GM06990 (cell line): ENCODE data around the gene PGGHG.

ENCODE experiments used
- DNase-seq: peaks from one replicate; pipeline ENCODE4 v3.0.0-alpha.2; 2011; ENCODE audit not compliant: insufficient read length; ENCODE audit errors: extremely low read depth
- H3K27me3 ChIP-seq: replicated peaks from 2 replicates; pipeline ENCODE4 v1.6.0; 2011; ENCODE audit warnings: low read length; ENCODE audit not compliant: control insufficient read depth, insufficient read depth
- H3K36me3 ChIP-seq: 2 replicates; pipeline ENCODE4 v1.5.1; 2011; ENCODE audit warnings: low read length; ENCODE audit not compliant: control insufficient read depth, insufficient read depth
- H3K4me3 ChIP-seq: replicated peaks from 2 replicates; pipeline ENCODE4 v1.5.1; 2011; ENCODE audit warnings: low read depth, mild to moderate bottlenecking, control low read depth, low read length
- CTCF ChIP-seq: IDR thresholded peaks from 2 replicates; pipeline ENCODE4 v1.5.1; 2011; ENCODE audit warnings: low read length, control low read depth, mild to moderate bottlenecking, inconsistent platforms; ENCODE audit not compliant: insufficient read depth, poor library complexity, severe bottlenecking

The PGGHG gene

DNA sequence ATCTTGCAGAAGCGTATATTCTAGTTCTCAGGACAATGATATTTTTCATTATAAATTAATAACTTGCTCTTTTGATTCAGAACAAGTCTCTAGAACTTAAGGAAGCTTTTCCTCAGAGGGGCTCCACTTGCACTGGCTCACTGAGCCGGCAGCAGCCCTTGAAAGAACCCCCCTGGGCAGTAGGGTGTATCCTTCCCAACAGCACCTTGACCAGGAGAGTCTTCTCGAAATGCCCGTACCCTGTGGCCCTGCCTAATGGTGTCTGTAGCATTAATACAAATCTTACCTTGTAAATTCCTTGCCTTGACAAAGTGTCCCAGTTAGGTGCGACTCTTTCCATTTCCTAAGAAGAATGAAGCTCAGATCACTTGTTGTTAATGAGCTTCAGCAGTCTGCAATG is 38.7 kb upstream of the PGGHG start:
- peaks cover 36% of the 10 kb centered on the region for H3K36me3 ChIP-seq
- H3K4me3 ChIP-seq = no peak overlapping the region
- H3K27me3 ChIP-seq = no peaks in the 10 kb centered on the region
- DNase-seq = no peak
- TF ChIP-seq CTCF = no peak

DNA sequence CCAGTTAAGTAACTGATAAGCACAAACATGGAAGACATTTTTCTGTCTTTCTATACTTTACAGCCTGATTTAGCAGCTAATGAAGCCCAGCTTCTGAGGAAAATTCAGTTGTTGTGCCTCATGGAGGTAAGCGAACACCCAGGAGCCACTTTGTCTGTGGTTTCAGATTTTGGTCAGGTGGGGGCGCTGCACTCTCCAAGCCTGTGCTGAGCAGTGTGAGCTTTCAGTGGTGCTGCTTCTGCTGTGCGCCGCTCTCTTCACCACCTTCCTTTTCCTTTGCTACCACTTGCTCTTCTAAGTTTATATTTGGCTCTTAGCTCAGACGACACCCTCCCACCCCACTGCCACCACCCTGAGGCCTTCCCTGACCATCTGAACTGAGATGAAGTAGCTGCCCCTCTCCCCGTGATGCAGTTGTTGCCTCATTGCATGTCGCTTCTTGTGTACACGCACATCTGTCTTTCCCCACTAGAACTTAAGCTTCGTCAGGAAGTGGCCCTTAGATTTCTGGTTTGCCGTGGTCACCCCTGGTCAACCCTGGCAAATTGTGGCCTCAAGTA is 38.1 kb upstream of the PGGHG start:
- H3K27me3 ChIP-seq = no peaks in the 10 kb centered on the region
- H3K36me3 ChIP-seq = peaks cover 33% of the 10 kb centered on the region
- DNase-seq = no peak
- no peak overlapping the region for H3K4me3 ChIP-seq
- TF ChIP-seq CTCF = peak; percentile 74

DNA sequence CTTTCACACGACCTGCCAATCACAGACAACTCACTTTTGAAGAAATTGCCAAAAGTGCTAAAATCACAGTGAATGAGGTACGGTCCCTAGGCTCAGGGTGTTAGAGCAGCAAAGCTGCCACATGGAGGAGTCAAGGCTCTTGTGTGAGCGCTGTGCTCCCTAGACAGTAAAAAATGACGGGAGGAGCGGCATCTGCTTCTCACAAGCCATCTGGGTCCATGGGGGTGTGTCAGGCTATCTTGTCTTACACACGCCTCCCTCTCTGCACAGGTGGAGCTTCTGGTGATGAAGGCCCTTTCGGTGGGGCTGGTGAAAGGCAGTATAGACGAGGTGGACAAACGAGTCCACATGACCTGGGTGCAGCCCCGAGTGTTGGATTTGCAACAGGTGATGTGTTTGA is 37.4 kb upstream of the PGGHG start:
- no peak for TF ChIP-seq CTCF
- peaks cover 32% of the 10 kb centered on the region for H3K36me3 ChIP-seq
- DNase-seq = no peak
- H3K27me3 ChIP-seq = no peaks in the 10 kb centered on the region
- H3K4me3 ChIP-seq = no peak overlapping the region

- TF ChIP-seq CTCF = no peak
- Histone ChIP-seq H3K4me3 (no peak overlapping the region), H3K36me3 (peaks cover 32% of the 10 kb centered on the region), H3K27me3 (no peaks in the 10 kb centered on the region)
- DNase-seq = no peak
Measured at GRCh38 chr11:252666-253065, 36.3 kb upstream of the PGGHG start.

DNA sequence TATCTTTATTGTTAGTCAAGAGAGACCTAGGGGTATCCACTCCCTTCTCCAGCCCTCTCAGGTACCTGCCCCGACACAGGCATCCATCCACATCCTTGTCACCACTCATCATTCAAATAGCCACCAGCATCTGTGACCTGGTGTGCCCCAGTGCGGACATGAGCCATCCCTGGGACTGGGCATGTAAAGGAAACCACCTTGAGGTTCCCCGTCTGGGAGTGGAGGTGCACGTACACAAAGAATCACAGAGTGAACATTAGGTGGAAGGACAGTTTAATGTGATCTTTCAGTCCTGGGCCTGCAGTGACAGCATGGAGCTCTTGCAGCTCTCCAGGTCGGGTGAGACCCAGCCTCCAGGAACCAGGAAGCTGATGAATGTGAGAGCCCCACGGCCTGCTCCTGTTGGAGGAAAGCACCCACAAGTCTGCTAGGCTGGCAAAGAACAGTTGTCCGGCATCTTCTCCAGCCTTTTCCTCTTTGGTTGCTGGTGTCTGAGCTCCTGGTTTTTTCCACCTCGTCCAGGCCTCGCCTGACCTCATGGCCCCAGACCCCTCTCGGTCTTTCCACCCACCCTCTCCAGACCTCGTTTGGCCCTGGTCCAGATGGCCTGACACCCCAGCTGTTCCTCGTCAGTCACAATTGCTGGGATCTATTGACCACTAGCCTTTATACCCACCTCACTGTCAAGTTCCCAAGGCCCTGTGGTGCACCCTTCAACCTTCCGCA is 35.6 kb upstream of the PGGHG start:
- peaks cover 32% of the 10 kb centered on the region for H3K36me3 ChIP-seq
- no peak for TF ChIP-seq CTCF
- no peak for DNase-seq
- no peak overlapping the region for H3K4me3 ChIP-seq
- H3K27me3 ChIP-seq = no peaks in the 10 kb centered on the region
